ENCODE data around the gene PLCB2.

GRCh38 chr15:40328751-40329150 is 21.0 kb upstream of the PLCB2 start:
- no peak for TF ChIP-seq CTCF (IDR thresholded peaks at IDR 0.05)
- no peak for TF ChIP-seq EZH2 (IDR thresholded peaks at IDR 0.05)
- no peak for TF ChIP-seq EZH2phosphoT487 (IDR thresholded peaks at IDR 0.05)

All from neural progenitor cell (in vitro differentiated cells).